ACC112 (cell line): ENCODE data around the gene CEACAM20.
"Not testable (repeated sequence)": the region's sequence is repeated elsewhere in the genome, so short reads cannot be mapped to it uniquely, and the experiment has no call there.

Experiments
- H2AFZ ChIP-seq: fragments of 200-600 bp; sonication (generic); one replicate; pipeline ENCODE4 v1.6.0; 2017; ENCODE audit warnings: antibody characterized with exemption, low read length; ENCODE audit not compliant: unreplicated experiment
- H3K27ac ChIP-seq: fragments of 200-600 bp; sonication (generic); 2 replicates; pipeline ENCODE4 v1.5.1; 2014; ENCODE audit warnings: low read depth, mild to moderate bottlenecking, antibody characterized with exemption, low read length, moderate library complexity
- H3K27me3 ChIP-seq: fragments of 200-600 bp; sonication (generic); 2 replicates; pipeline ENCODE4 v1.6.1; 2014; ENCODE audit warnings: mild to moderate bottlenecking, antibody characterized with exemption, low read length, moderate library complexity, mixed read lengths; ENCODE audit not compliant: insufficient read depth
- H3K36me3 ChIP-seq: fragments of 200-600 bp; sonication (generic); 2 replicates; pipeline ENCODE4 v1.6.1; 2016; ENCODE audit warnings: mild to moderate bottlenecking, antibody characterized with exemption, low read length, moderate library complexity, mixed read lengths; ENCODE audit not compliant: insufficient read depth
- H3K4me1 ChIP-seq: fragments of 200-600 bp; sonication (generic); one replicate; pipeline ENCODE4 v1.6.1; 2016; ENCODE audit warnings: low read length, mixed read lengths; ENCODE audit not compliant: insufficient read depth, unreplicated experiment, control insufficient read depth
- H3K4me3 ChIP-seq: fragments of 200-600 bp; sonication (generic); 2 replicates; pipeline ENCODE4 v1.5.1; 2014; ENCODE audit warnings: mild to moderate bottlenecking, low read depth, low read length
- H3K79me2 ChIP-seq: fragments of 200-600 bp; sonication (generic); one replicate; pipeline ENCODE4 v1.6.0; 2016; ENCODE audit warnings: low read length; ENCODE audit not compliant: control insufficient read depth, unreplicated experiment, insufficient read depth

CEACAM20 gene

GRCh38 chr19:44476559-44477408, 52.7 kb downstream of the CEACAM20 start:
- H3K4me3 ChIP-seq: no peak overlapping the region
- peaks cover 67% of the 10 kb centered on the region for H3K36me3 ChIP-seq

GRCh38 chr19:44468730-44469129, 60.7 kb downstream of the CEACAM20 start:
- not testable (repeated sequence) for H3K27me3 ChIP-seq, H3K4me1 ChIP-seq, H3K27ac ChIP-seq, H2AFZ ChIP-seq, H3K4me3 ChIP-seq, H3K79me2 ChIP-seq, H3K36me3 ChIP-seq

More at GRCh38 chr19:44476559-44477408, 52.7 kb downstream of the CEACAM20 start:
- H3K27me3 ChIP-seq: no peaks in the 10 kb centered on the region
- no peaks in the 10 kb centered on the region for H3K4me1 ChIP-seq
- no peak overlapping the region for H2AFZ ChIP-seq
- H3K79me2 ChIP-seq: no peaks in the 10 kb centered on the region
- H3K27ac ChIP-seq: no peak overlapping the region

- H3K4me3 ChIP-seq, H3K27me3 ChIP-seq, H3K27ac ChIP-seq, H2AFZ ChIP-seq, H3K79me2 ChIP-seq, H3K36me3 ChIP-seq, H3K4me1 ChIP-seq: not testable (repeated sequence)
These were observed 66.7 kb downstream of the CEACAM20 start for GRCh38 chr19:44462600-44463286.
